Measurements from ENCODE around the gene SPIRE2.

DNA sequence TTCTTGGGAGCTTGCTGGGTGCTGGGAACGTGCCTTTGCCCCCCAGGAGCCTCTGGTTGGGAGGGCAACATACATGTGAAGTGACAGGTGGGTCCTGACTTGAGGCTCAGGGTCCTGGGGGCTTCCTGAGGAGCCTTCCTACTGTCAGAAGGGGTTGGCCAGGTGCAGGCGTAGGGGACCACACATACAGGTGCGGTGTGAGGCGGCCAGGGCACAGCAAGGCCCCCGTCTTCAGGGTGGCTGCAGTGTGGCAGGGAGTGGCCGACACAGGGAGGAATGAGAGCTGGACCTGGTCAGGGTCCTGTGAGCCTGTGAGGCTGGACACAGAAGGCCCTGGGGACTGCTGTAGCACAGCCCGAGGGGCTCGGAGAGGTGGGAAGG lies 55.8 kb downstream of the SPIRE2 start:
- TF ChIP-seq, protein P1, sequence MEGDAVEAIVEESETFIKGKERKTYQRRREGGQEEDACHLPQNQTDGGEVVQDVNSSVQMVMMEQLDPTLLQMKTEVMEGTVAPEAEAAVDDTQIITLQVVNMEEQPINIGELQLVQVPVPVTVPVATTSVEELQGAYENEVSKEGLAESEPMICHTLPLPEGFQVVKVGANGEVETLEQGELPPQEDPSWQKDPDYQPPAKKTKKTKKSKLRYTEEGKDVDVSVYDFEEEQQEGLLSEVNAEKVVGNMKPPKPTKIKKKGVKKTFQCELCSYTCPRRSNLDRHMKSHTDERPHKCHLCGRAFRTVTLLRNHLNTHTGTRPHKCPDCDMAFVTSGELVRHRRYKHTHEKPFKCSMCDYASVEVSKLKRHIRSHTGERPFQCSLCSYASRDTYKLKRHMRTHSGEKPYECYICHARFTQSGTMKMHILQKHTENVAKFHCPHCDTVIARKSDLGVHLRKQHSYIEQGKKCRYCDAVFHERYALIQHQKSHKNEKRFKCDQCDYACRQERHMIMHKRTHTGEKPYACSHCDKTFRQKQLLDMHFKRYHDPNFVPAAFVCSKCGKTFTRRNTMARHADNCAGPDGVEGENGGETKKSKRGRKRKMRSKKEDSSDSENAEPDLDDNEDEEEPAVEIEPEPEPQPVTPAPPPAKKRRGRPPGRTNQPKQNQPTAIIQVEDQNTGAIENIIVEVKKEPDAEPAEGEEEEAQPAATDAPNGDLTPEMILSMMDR (IDR thresholded peaks at IDR 0.05 in 2 of 3, conservative IDR thresholded peaks at IDR 0.05 in 1 of 3; ENCODE audit: insufficient read depth in 2 of 3, low read depth in 1 of 3, low read length in 3 of 3): no peak
- TF ChIP-seq ARHGAP35 (IDR thresholded peaks at IDR 0.05; ENCODE audit: partially characterized antibody) (no peak), CBFB (CRISPR knock-in tag; IDR thresholded peaks at IDR 0.05) (no peak), PML (IDR thresholded peaks at IDR 0.05; ENCODE audit: low read length) (no peak), SMAD4 (CRISPR knock-in tag; conservative IDR thresholded peaks at IDR 0.05) (no peak), E2F3 (CRISPR knock-in tag; IDR thresholded peaks at IDR 0.05) (no peak)

Measured in K562 (cell line).